HG02763 (cell line): ENCODE measurements around the gene COL1A2.

Experiments
- ATAC-seq: cut with Tn5 transposase; IDR thresholded peaks from one replicate; pipeline ENCODE4 v1.9.1; 2021; ENCODE audit warnings: mild to moderate bottlenecking, moderate library complexity; ENCODE audit not compliant: unreplicated experiment

COL1A2 gene

GRCh38 chr7:94382746-94383145 lies 11.9 kb upstream of the COL1A2 start:
- ATAC-seq: no peak

GRCh38 chr7:94384315-94384714 lies 10.4 kb upstream of the COL1A2 start:
- ATAC-seq: no peak

- ATAC-seq: no peak
Observed at GRCh38 chr7:94386416-94386815, 8.3 kb upstream of the COL1A2 start.

- no peak for ATAC-seq
Observed at GRCh38 chr7:94388540-94388939, 6.2 kb upstream of the COL1A2 start.

GRCh38 chr7:94389381-94389780 lies 5.3 kb upstream of the COL1A2 start:
- ATAC-seq: no peak

GRCh38 chr7:94391726-94392392 lies 2.8 kb upstream of the COL1A2 start:
- peak; percentile 75 for ATAC-seq

GRCh38 chr7:94392393-94392786 lies 2.3 kb upstream of the COL1A2 start:
- ATAC-seq: no peak

- ATAC-seq: no peak
Observed at GRCh38 chr7:94393246-94394108, 1.2 kb upstream of the COL1A2 start.

- ATAC-seq: no peak
Observed at GRCh38 chr7:94394109-94394436, 622 bp upstream of the COL1A2 start.

GRCh38 chr7:94395141-94396036 lies 694 bp downstream of the COL1A2 start:
- ATAC-seq: peak; percentile 68

- no peak for ATAC-seq
Observed at GRCh38 chr7:94396037-94396431, 1.3 kb downstream of the COL1A2 start.

- no peak for ATAC-seq
Observed at GRCh38 chr7:94396596-94396995, 1.9 kb downstream of the COL1A2 start.

- no peak for ATAC-seq
Observed at GRCh38 chr7:94397722-94398121, 3.0 kb downstream of the COL1A2 start.

- no peak for ATAC-seq
Observed at GRCh38 chr7:94398841-94399240, 4.1 kb downstream of the COL1A2 start.

GRCh38 chr7:94400022-94400421 lies 5.3 kb downstream of the COL1A2 start:
- no peak for ATAC-seq

GRCh38 chr7:94400643-94401427 lies 6.1 kb downstream of the COL1A2 start:
- ATAC-seq: no peak

GRCh38 chr7:94401428-94401814 lies 6.7 kb downstream of the COL1A2 start:
- no peak for ATAC-seq

- no peak for ATAC-seq
Observed at GRCh38 chr7:94403546-94403945, 8.9 kb downstream of the COL1A2 start.

- no peak for ATAC-seq
Observed at GRCh38 chr7:94405506-94405905, 10.8 kb downstream of the COL1A2 start.

- ATAC-seq: no peak
Observed at GRCh38 chr7:94406696-94407095, 12.0 kb downstream of the COL1A2 start.
